Measurements from ENCODE around the gene TMEM129. TPM values are rescaled to one million over a fixed set of nuclear protein-coding genes. Genes with fewer than 3 reads are reported as not detected.

Gene TMEM129
- total and polyA plus RNA-seq, 9 donors = 5.6 to 43.2 (median 40.3) TPM

DNA sequence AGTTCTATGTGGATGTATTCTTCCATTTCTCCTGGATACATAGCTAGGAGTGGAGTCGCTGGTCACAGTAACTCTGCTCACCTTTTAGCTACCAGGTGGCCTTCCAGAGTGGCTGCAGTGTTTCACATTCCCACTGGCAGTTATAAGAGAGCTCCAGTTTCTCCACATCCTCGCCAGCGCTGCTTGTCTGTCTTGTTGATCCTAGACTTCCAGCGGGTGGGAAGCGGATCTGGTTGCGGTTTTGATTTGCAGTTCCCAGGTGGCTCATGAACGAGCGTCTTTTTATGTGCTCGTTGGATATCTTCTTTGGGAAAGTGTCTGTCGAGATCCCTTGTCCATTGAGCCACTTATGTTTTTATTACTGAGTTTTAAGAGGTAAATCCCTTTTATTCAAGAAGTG lies 11.8 kb upstream of the TMEM129 start:
- Histone ChIP-seq H3K36me3 (no peaks in the 10 kb centered on the region), H3K9me3 (no peaks in the 10 kb centered on the region), H3K4me1 (ENCODE audit: insufficient read depth) (no peaks in the 10 kb centered on the region), H3K4me3 (no peak overlapping the region), H3K27ac (no peak overlapping the region), H3K27me3 (no peaks in the 10 kb centered on the region)
- intact Hi-C loops (cut with DNase I) = no loop called here
- TF ChIP-seq CTCF (IDR thresholded peaks at IDR 0.05) (no peak), POLR2A (IDR thresholded peaks at IDR 0.05) (no peak), EP300 (IDR thresholded peaks at IDR 0.05) (no peak)
- DNase-seq = no peak
- 92 to 93% (median 93%) methylated on average over 10 of the region's 10 CpGs for WGBS, 3 donors

DNA sequence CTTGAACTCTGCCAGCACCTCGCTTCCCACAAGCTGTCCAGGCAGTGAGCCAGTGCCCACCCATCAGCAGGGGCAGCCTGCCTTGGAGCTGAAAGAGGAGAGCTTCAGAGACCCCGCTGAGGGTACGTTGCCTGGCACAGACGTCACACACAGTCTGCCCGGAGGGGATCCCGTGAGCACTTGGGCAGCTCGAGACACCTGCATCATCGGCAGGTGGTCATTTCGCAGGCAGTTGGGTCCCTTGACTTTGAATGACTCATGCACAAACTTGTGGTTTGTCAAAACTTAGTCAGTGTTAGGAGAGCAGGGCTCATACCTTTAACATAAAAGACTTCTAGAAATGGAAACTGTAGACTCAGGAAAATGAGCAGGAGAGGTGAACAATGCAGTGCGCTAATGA lies 10.1 kb upstream of the TMEM129 start:
- H3K4me1 ChIP-seq (ENCODE audit: insufficient read depth) = no peaks in the 10 kb centered on the region
- TF ChIP-seq CTCF (IDR thresholded peaks at IDR 0.05) (no peak), POLR2A (IDR thresholded peaks at IDR 0.05) (no peak), EP300 (IDR thresholded peaks at IDR 0.05) (no peak)
- no peaks in the 10 kb centered on the region for H3K36me3 ChIP-seq
- no peaks in the 10 kb centered on the region for H3K27me3 ChIP-seq
- WGBS, 3 donors = 89 to 98% (median 96%) methylated on average over 10 of the region's 10 CpGs
- H3K4me3 ChIP-seq = no peak overlapping the region
- intact Hi-C loops (cut with DNase I) = no loop called here
- no peak overlapping the region for H3K27ac ChIP-seq
- no peak for DNase-seq
- H3K9me3 ChIP-seq = no peaks in the 10 kb centered on the region

GRCh38 chr4:1730532-1731135 lies 9.5 kb upstream of the TMEM129 start:
- no peak for TF ChIP-seq CTCF (IDR thresholded peaks at IDR 0.05)
- no peak for TF ChIP-seq EP300 (IDR thresholded peaks at IDR 0.05)
- no peak for TF ChIP-seq POLR2A (IDR thresholded peaks at IDR 0.05)
- no peaks in the 10 kb centered on the region for H3K36me3 ChIP-seq
- WGBS, 3 donors = 93 to 98% (median 98%) methylated on average over 14 to 16 of the region's 16 CpGs

GRCh38 chr4:1728061-1728980 lies 7.2 kb upstream of the TMEM129 start:
- no peak for DNase-seq
- intact Hi-C loops (cut with DNase I) = loop anchor here in 3 of 4 donors (5.0 kb wide), 2 partner anchors 36 to 371 kb away; no protein-coding TSS in a partner anchor
- H3K4me1 ChIP-seq (ENCODE audit: insufficient read depth) = no peaks in the 10 kb centered on the region
- TF ChIP-seq EP300 (IDR thresholded peaks at IDR 0.05) = no peak
- no peak overlapping the region for H3K27ac ChIP-seq
- WGBS, 3 donors = 88 to 91% (median 89%) methylated on average over 31 of the region's 31 CpGs
- no peaks in the 10 kb centered on the region for H3K27me3 ChIP-seq
- no peaks in the 10 kb centered on the region for H3K9me3 ChIP-seq
- no peaks in the 10 kb centered on the region for H3K36me3 ChIP-seq
- H3K4me3 ChIP-seq = no peak overlapping the region

More at GRCh38 chr4:1730532-1731135, 9.5 kb upstream of the TMEM129 start:
- DNase-seq = no peak
- H3K4me1 ChIP-seq (ENCODE audit: insufficient read depth) = no peaks in the 10 kb centered on the region
- intact Hi-C loops (cut with DNase I) = no loop called here
- H3K27ac ChIP-seq = no peak overlapping the region
- H3K9me3 ChIP-seq = no peaks in the 10 kb centered on the region
- H3K27me3 ChIP-seq = no peaks in the 10 kb centered on the region
- no peak overlapping the region for H3K4me3 ChIP-seq

All from ovary (tissue), 9 donors.